ENCODE results near the gene RAB9A.

DNA sequence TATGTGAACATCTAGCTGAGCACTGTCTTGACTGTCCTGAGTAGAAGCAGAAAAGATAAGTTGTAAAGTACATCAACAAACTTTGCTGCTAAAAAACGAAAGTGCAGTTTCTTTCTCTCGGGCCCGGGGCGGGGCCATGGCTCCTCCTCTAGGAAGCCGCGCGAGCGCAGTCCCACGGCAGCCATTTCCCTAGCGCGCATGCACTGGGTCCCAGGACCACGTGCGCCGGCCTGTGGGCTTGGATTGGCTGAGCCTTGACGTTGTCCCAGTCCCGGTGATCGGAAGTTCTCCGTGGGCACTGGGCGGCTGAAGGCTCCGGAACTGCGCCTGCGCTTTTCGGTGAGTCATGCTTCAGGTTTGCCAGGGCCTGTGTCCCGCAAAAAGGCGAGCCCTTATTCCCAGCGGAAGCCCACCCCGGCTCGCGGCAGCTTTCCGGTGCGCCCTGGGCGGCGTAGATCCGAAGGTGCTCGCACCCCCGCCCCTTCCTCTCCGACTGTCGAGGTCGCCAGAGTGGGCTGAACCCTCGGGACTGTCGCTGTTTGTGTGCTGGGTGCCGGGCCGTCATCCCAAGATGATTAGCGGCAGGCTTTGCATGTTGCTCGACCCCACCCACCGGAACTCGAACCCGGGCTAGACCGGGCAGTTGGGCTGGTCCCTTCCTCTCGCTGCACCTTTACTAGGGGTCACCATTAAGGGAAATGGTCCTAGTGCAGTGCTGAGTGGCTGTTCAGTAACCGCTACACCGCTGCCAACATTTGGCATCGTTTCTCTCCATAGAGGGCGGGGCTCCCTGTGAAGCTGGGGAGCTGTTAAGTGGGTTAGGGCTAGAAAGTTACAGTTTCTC, 35.9 kb upstream of the RAB9A start, which contains the start of gene TCEANC:
- TF ChIP-seq, protein P1, sequence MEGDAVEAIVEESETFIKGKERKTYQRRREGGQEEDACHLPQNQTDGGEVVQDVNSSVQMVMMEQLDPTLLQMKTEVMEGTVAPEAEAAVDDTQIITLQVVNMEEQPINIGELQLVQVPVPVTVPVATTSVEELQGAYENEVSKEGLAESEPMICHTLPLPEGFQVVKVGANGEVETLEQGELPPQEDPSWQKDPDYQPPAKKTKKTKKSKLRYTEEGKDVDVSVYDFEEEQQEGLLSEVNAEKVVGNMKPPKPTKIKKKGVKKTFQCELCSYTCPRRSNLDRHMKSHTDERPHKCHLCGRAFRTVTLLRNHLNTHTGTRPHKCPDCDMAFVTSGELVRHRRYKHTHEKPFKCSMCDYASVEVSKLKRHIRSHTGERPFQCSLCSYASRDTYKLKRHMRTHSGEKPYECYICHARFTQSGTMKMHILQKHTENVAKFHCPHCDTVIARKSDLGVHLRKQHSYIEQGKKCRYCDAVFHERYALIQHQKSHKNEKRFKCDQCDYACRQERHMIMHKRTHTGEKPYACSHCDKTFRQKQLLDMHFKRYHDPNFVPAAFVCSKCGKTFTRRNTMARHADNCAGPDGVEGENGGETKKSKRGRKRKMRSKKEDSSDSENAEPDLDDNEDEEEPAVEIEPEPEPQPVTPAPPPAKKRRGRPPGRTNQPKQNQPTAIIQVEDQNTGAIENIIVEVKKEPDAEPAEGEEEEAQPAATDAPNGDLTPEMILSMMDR (IDR thresholded peaks at IDR 0.05; ENCODE audit: low read length) = no peak
- TF ChIP-seq EZH2 (IDR thresholded peaks at IDR 0.05; ENCODE audit: borderline replicate concordance, low read length) = no peak

All from OCI-LY1 (cell line).